ENCODE data around the gene CYP2B6.
"Not testable (repeated sequence)": the region's sequence is repeated elsewhere in the genome, so short reads cannot be mapped to it uniquely, and the experiment has no call there.

DNA sequence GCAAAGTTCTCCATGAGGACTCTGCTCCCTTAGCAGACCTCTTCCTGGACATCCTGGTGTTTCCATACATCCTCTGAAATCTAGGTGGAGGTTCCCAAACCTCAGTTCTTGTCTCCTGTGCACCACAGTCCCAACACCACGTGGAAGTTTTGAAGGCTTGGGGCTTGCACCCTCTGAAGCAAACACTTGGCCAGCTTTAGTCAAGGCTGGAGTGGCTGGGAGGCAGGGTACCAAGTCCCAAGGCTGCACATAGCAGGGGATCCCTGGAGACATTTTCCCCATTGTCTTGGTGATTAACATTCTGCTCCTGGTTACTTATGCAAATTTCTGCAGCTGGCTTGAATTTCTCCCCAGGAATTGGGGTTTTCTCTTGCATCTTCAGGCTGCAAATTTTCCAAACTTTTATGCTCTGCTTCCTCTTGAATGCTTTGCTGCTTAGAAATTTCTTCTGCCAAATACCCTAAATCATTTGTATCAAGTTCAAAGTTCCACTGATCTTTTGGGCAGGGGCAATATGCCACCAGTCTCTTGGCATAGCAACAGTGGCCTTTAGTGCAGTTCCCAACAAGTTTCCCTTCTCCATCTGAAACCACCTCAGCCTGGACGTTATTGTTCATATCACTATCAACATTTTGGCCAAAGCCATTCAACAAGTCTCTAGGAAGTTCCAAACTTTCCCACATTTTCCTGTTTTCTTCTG lies 10.2 kb upstream of the CYP2B6 start:
- TF ChIP-seq, protein P1, sequence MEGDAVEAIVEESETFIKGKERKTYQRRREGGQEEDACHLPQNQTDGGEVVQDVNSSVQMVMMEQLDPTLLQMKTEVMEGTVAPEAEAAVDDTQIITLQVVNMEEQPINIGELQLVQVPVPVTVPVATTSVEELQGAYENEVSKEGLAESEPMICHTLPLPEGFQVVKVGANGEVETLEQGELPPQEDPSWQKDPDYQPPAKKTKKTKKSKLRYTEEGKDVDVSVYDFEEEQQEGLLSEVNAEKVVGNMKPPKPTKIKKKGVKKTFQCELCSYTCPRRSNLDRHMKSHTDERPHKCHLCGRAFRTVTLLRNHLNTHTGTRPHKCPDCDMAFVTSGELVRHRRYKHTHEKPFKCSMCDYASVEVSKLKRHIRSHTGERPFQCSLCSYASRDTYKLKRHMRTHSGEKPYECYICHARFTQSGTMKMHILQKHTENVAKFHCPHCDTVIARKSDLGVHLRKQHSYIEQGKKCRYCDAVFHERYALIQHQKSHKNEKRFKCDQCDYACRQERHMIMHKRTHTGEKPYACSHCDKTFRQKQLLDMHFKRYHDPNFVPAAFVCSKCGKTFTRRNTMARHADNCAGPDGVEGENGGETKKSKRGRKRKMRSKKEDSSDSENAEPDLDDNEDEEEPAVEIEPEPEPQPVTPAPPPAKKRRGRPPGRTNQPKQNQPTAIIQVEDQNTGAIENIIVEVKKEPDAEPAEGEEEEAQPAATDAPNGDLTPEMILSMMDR (IDR thresholded peaks at IDR 0.05) = not testable (repeated sequence)
- not testable (repeated sequence) for TF ChIP-seq POLR2A (IDR thresholded peaks at IDR 0.05)

All from body of pancreas (tissue), 4 donors.